DND-41 (cell line): ENCODE measurements around the gene SETD3.
A peak's percentile ranks its signal among the peaks of the same experiment; 100 is the strongest.

Source experiments
- ATAC-seq: fragments of 200-7000 bp; cut with Tn5 transposase; 3 replicates; pipeline ENCODE4 v1.9.1; 2021; ENCODE audit warnings: low read depth; ENCODE audit not compliant: insufficient read depth
- DNase-seq: peaks from one replicate; pipeline ENCODE4 v3.0.0-alpha.2; 2020
- H2AFZ ChIP-seq: 2 replicates; pipeline ENCODE4 v1.6.0; 2012; ENCODE audit warnings: low read depth, low read length
- H3K27ac ChIP-seq: 2 replicates; pipeline ENCODE4 v1.5.1; 2012; ENCODE audit warnings: low read length, inconsistent platforms
- H3K27me3 ChIP-seq: fragments of 200-600 bp; sonication (generic); 2 replicates; pipeline ENCODE4 v1.6.0; 2012; ENCODE audit warnings: low read length, mild to moderate bottlenecking, inconsistent platforms; ENCODE audit not compliant: insufficient read depth, poor library complexity
- H3K36me3 ChIP-seq: 2 replicates; pipeline ENCODE4 v1.5.1; 2012; ENCODE audit warnings: low read length, inconsistent platforms; ENCODE audit not compliant: insufficient read depth
- H3K4me1 ChIP-seq: 2 replicates; pipeline ENCODE4 v1.5.1; 2012; ENCODE audit warnings: mild to moderate bottlenecking, low read length; ENCODE audit not compliant: insufficient read depth
- H3K4me2 ChIP-seq: 2 replicates; pipeline ENCODE4 v1.6.0; 2012; ENCODE audit warnings: mild to moderate bottlenecking, moderate library complexity, low read length, inconsistent platforms; ENCODE audit not compliant: insufficient read depth
- H3K4me3 ChIP-seq, 2 experiments: fragments of 200-600 bp in 1 of 2; shearing (Covaris generic) in 1 of 2; 2 replicates each; pipeline ENCODE4 v1.5.1; 2012 to 2016; ENCODE audit warnings: inconsistent platforms in 2 of 2, low read length in 2 of 2, mild to moderate bottlenecking in 2 of 2, low read depth in 1 of 2, moderate library complexity in 1 of 2
- H3K79me2 ChIP-seq: 2 replicates; pipeline ENCODE4 v1.6.0; 2012; ENCODE audit warnings: low read length, inconsistent platforms; ENCODE audit not compliant: insufficient read depth
- H3K9ac ChIP-seq: 2 replicates; pipeline ENCODE4 v1.6.0; 2012; ENCODE audit warnings: low read depth, mild to moderate bottlenecking, inconsistent platforms, low read length, moderate library complexity
- H3K9me3 ChIP-seq: 2 replicates; pipeline ENCODE4 v1.5.1; 2012; ENCODE audit warnings: low read length, moderate library complexity, mild to moderate bottlenecking, inconsistent platforms; ENCODE audit not compliant: insufficient read depth, severe bottlenecking
- H4K20me1 ChIP-seq: 2 replicates; pipeline ENCODE4 v1.6.0; 2012; ENCODE audit warnings: low read length; ENCODE audit not compliant: insufficient read depth
- EZH2 ChIP-seq: IDR thresholded peaks from 3 replicates; pipeline ENCODE4 v1.6.1; 2012; ENCODE audit warnings: borderline replicate concordance, low read depth, mild to moderate bottlenecking, moderate library complexity, low read length, inconsistent platforms; ENCODE audit not compliant: severe bottlenecking
- TF ChIP-seq, protein P1 (sequence below): IDR thresholded peaks from 2 replicates; pipeline ENCODE4 v1.5.1; 2012; ENCODE audit warnings: borderline replicate concordance, low read length, moderate library complexity, mild to moderate bottlenecking; ENCODE audit not compliant: poor library complexity, severe bottlenecking; ENCODE audit errors: extremely low read depth

SETD3 gene

DNA sequence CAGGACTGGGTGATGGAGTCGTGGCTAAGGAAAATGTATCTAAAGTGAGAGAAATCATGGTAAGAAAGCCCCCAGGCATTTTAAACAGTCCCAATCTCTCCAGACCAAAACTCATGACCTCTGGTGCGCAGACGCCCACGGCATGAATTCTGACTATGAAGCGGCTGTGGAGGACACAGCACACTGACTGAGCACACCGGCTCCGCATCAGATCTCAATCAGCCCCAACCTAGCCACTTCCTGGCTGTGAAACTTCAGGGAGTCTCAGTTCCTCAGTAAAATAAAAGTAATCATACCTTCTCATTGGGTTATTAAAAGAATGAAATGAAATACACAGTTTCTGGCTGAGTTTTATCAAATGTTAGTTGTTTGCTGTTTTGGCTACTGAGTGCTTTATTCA lies 38.7 kb downstream of the SETD3 start:
- no peak overlapping the region for H2AFZ ChIP-seq
- no peak for DNase-seq
- no peak overlapping the region for H3K4me3 ChIP-seq
- no peak overlapping the region for H3K4me2 ChIP-seq
- no peak overlapping the region for H3K27ac ChIP-seq
- H3K36me3 ChIP-seq: peaks cover 68% of the 10 kb centered on the region
- H3K9me3 ChIP-seq: no peaks in the 10 kb centered on the region
- no peak for ATAC-seq
- peaks cover 18% of the 10 kb centered on the region for H3K79me2 ChIP-seq
- peaks cover 32% of the 10 kb centered on the region for H4K20me1 ChIP-seq
- H3K9ac ChIP-seq: no peak overlapping the region
- TF ChIP-seq, protein P1, sequence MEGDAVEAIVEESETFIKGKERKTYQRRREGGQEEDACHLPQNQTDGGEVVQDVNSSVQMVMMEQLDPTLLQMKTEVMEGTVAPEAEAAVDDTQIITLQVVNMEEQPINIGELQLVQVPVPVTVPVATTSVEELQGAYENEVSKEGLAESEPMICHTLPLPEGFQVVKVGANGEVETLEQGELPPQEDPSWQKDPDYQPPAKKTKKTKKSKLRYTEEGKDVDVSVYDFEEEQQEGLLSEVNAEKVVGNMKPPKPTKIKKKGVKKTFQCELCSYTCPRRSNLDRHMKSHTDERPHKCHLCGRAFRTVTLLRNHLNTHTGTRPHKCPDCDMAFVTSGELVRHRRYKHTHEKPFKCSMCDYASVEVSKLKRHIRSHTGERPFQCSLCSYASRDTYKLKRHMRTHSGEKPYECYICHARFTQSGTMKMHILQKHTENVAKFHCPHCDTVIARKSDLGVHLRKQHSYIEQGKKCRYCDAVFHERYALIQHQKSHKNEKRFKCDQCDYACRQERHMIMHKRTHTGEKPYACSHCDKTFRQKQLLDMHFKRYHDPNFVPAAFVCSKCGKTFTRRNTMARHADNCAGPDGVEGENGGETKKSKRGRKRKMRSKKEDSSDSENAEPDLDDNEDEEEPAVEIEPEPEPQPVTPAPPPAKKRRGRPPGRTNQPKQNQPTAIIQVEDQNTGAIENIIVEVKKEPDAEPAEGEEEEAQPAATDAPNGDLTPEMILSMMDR: no peak
- TF ChIP-seq EZH2: no peak
- H3K27me3 ChIP-seq: no peaks in the 10 kb centered on the region
- H3K4me1 ChIP-seq: no peaks in the 10 kb centered on the region

DNA sequence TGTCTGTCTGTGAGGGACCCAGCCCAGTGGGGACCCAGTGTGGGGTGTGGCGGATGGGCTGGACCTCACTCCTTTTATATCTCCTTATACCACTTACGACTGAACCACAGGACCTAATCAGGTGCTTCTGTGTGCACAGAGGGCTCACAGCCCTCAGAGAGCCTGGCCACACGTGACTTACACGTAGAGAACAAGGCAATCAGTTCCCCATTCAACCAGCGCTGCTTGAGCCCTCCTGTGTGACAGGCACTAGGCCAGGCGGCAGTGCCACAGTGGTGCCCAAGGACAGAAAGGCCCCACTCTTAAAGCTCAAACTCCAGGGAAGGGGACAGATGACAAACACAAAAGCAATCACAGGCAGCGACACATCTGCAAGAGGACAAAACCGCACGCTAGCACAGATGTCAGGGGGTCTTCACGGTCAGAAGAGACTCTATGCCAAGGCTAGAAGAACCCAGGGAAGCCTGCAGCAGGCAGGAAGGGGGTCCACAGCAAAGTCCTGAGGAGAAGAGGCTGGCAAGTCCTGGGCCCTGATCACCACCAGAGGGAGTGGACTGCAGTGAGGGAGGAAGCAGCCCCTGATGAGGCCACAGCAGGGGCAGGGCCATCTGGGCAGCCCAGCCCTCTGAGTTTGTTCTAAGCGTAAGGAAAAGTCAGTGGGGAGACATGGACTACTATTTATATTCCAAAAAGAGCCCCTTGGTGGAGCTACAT lies 39.3 kb downstream of the SETD3 start:
- Histone ChIP-seq H3K27ac (no peak overlapping the region), H3K9ac (no peak overlapping the region), H3K4me3 (no peak overlapping the region), H4K20me1 (peaks cover 29% of the 10 kb centered on the region), H2AFZ (no peak overlapping the region), H3K9me3 (no peaks in the 10 kb centered on the region), H3K4me2 (no peak overlapping the region), H3K79me2 (peaks cover 18% of the 10 kb centered on the region), H3K27me3 (no peaks in the 10 kb centered on the region), H3K4me1 (no peaks in the 10 kb centered on the region), H3K36me3 (peaks cover 70% of the 10 kb centered on the region)
- ATAC-seq: no peak
- DNase-seq: no peak
- no peak for TF ChIP-seq EZH2
- TF ChIP-seq, protein P1: no peak

DNA sequence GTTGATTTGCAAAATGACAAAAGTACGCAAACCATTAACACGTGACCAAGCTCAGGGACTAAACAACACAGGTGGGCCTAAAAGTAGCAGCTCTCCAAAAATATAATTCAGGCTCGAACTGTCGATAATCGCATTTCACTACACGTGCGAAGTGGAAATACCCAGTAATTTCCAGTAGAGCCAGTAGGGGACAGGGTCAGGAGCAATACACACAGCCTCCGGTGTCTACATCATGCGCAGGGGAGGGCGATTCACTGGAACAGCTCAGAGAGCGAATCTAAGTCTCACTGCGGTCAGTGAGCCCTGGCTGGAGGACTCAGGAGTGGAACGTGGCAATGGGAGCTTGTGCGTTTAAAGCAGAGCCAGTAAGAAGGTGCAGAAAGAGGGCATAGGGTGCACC lies 40.4 kb downstream of the SETD3 start:
- Histone ChIP-seq H3K9me3 (no peaks in the 10 kb centered on the region), H3K27ac (no peak overlapping the region), H3K79me2 (peaks cover 23% of the 10 kb centered on the region), H2AFZ (no peak overlapping the region), H3K9ac (no peak overlapping the region), H4K20me1 (peaks cover 29% of the 10 kb centered on the region), H3K4me3 (no peak overlapping the region), H3K27me3 (no peaks in the 10 kb centered on the region), H3K36me3 (peaks cover 79% of the 10 kb centered on the region), H3K4me1 (no peaks in the 10 kb centered on the region), H3K4me2 (no peak overlapping the region)
- DNase-seq (no peak), ATAC-seq (no peak)
- TF ChIP-seq EZH2: no peak
- TF ChIP-seq, protein P1: peak; percentile 17
